WTC11 (cell line): Measurements from ENCODE around the gene SPATA13. TPM values are rescaled to one million over a fixed set of nuclear protein-coding genes. Genes with fewer than 3 reads are reported as not detected.

Experiments
- ATAC-seq: fragments of 200-7000 bp; cut with Tn5 transposase; 2 replicates; pipeline ENCODE4 v1.10.0; 2021; ENCODE audit warnings: mild to moderate bottlenecking, moderate library complexity
- CTCF ChIA-PET: fragments of 300-600 bp; sonication (Branson Sonifier 250); formaldehyde crosslinking; loops from one replicate; lab custom pipeline; 2021; ENCODE audit warnings: antibody characterized with exemption; lab: Charles Lee
- POLR2A ChIA-PET: fragments of 350-600 bp; sonication (Branson Sonifier 250); formaldehyde crosslinking; loops from one replicate; lab custom pipeline; 2021; ENCODE audit warnings: antibody characterized with exemption; lab: Charles Lee
- DNase-seq: peaks from one replicate; pipeline ENCODE4 v3.0.0; 2021; ENCODE audit warnings: low spot score
- H3K27ac Mint-ChIP-seq: 2 replicates; pipeline ENCODE4 v1.8.0; 2021; ENCODE audit warnings: mixed read lengths
- H3K27me3 Mint-ChIP-seq: 2 replicates; pipeline ENCODE4 v1.8.0; 2021; ENCODE audit warnings: low read depth, mild to moderate bottlenecking, moderate library complexity, mixed read lengths
- H3K36me3 Mint-ChIP-seq: 2 replicates; pipeline ENCODE4 v1.8.0; 2021; ENCODE audit warnings: mixed read lengths
- H3K4me1 Mint-ChIP-seq: 2 replicates; pipeline ENCODE4 v1.8.0; 2022; ENCODE audit warnings: mixed read lengths
- H3K4me3 Mint-ChIP-seq: 2 replicates; pipeline ENCODE4 v1.8.0; 2021; ENCODE audit warnings: mild to moderate bottlenecking, moderate library complexity, mixed read lengths
- H3K9me3 Mint-ChIP-seq: 2 replicates; pipeline ENCODE4 v1.8.0; 2021; ENCODE audit warnings: mixed read lengths
- CREM ChIP-seq: sonication (generic); formaldehyde crosslinking; IDR thresholded peaks from 2 replicates; pipeline ENCODE4 v1.8.1; 2022; ENCODE audit warnings: mild to moderate bottlenecking, missing genetic modification reagents, moderate library complexity
- IRF2 ChIP-seq: sonication (generic); formaldehyde crosslinking; IDR thresholded peaks from 2 replicates; pipeline ENCODE4 v1.8.0; 2022; ENCODE audit warnings: low read depth, missing genetic modification reagents, borderline replicate concordance
- JAZF1 ChIP-seq: fragments of 250-450 bp; sonication (Bioruptor Pico); IDR thresholded peaks from 2 replicates; pipeline ENCODE4 v1.9.0; 2021; ENCODE audit warnings: moderate library complexity, mild to moderate bottlenecking, inconsistent platforms
- MYBL2 ChIP-seq: sonication (generic); formaldehyde crosslinking; IDR thresholded peaks from 2 replicates; pipeline ENCODE4 v1.8.1; 2023; ENCODE audit warnings: mild to moderate bottlenecking, moderate library complexity, missing genetic modification reagents
- NFE2L1 ChIP-seq: sonication (generic); formaldehyde crosslinking; IDR thresholded peaks from 2 replicates; pipeline ENCODE4 v1.8.1; 2023; ENCODE audit warnings: missing genetic modification reagents
- SMAD4 ChIP-seq: sonication (generic); formaldehyde crosslinking; IDR thresholded peaks from 2 replicates; pipeline ENCODE4 v1.8.0; 2022; ENCODE audit warnings: mild to moderate bottlenecking, missing genetic modification reagents
- SOX15 ChIP-seq: fragments of 250-450 bp; sonication (Bioruptor Pico); IDR thresholded peaks from 2 replicates; pipeline ENCODE4 v1.9.0; 2021; ENCODE audit warnings: mild to moderate bottlenecking
- ZNF671 ChIP-seq: fragments of 250-450 bp; sonication (Bioruptor Pico); IDR thresholded peaks from 2 replicates; pipeline ENCODE4 v1.8.0; 2021; ENCODE audit warnings: mild to moderate bottlenecking
- total RNA-seq: library from RNA; stranded (reverse); gene quantifications from 3 replicates; pipeline ENCODE4 v1.2.3, GENCODE V29; 2021
- TF ChIP-seq, protein P1 (sequence below): sonication (generic); formaldehyde crosslinking; IDR thresholded peaks from 2 replicates; pipeline ENCODE4 v1.8.1; 2022; ENCODE audit warnings: mild to moderate bottlenecking, moderate library complexity, missing genetic modification reagents
- TF ChIP-seq, protein P2 (sequence below): fragments of 200-600 bp; IDR thresholded peaks from 2 replicates; pipeline ENCODE4 v1.8.0; 2022; ENCODE audit warnings: antibody characterized with exemption
- TF ChIP-seq, protein P3 (sequence below): sonication (generic); formaldehyde crosslinking; IDR thresholded peaks from 2 replicates; pipeline ENCODE4 v1.8.1; 2023; ENCODE audit warnings: mild to moderate bottlenecking, missing genetic modification reagents, moderate library complexity
- TF ChIP-seq, protein P4 (sequence below): sonication (generic); formaldehyde crosslinking; IDR thresholded peaks from 2 replicates; pipeline ENCODE4 v1.8.0; 2023; ENCODE audit warnings: missing genetic modification reagents, mild to moderate bottlenecking, borderline replicate concordance
- TF ChIP-seq, protein P5 (sequence below): sonication (generic); formaldehyde crosslinking; IDR thresholded peaks from 2 replicates; pipeline ENCODE4 v1.8.1; 2022; ENCODE audit warnings: mild to moderate bottlenecking, missing genetic modification reagents, moderate library complexity, borderline replicate concordance
- TF ChIP-seq, protein P6 (sequence below): sonication (generic); formaldehyde crosslinking; IDR thresholded peaks from 2 replicates; pipeline ENCODE4 v1.8.0; 2022; ENCODE audit warnings: mild to moderate bottlenecking, missing genetic modification reagents
- TF ChIP-seq, protein P7 (sequence below): sonication (generic); formaldehyde crosslinking; conservative IDR thresholded peaks from 2 replicates; pipeline ENCODE4 v1.8.1; 2023; ENCODE audit warnings: mild to moderate bottlenecking, low read depth, missing genetic modification reagents, moderate library complexity
- TF ChIP-seq, protein P8 (sequence below): fragments of 250-450 bp; sonication (Bioruptor Pico); IDR thresholded peaks from 2 replicates; pipeline ENCODE4 v1.9.0; 2021; ENCODE audit warnings: mild to moderate bottlenecking

Gene SPATA13
- total RNA-seq, 1 experiment from 2014 or later: 29.0 TPM

DNA sequence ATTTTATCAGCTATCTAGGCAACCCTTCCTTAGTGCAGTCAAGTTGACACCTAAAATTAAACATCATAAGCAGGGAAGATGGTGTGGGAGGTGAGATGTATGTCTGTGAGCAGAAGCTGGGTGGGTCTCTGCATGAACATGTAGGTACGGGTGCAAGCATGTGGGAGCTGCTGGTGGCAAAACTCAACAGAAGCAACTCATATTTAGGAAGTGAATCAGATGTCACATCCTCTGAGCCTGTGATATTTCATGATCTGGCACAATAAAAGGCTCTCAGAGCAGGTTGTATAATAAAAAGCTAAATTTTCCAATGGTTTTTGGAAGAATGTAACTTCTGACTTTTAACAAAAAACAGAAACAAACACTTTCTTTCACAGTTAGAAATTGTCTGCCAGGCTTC, 193.2 kb downstream of the SPATA13 start:
- ATAC-seq: no peak
- Mint-ChIP-seq H3K27ac (no peak overlapping the region), H3K27me3 (no peaks in the 10 kb centered on the region), H3K9me3 (no peaks in the 10 kb centered on the region), H3K4me3 (no peak overlapping the region), H3K4me1 (no peaks in the 10 kb centered on the region), H3K36me3 (no peaks in the 10 kb centered on the region)
- no peak for DNase-seq
- no peak for TF ChIP-seq CREM
- TF ChIP-seq, protein P1, sequence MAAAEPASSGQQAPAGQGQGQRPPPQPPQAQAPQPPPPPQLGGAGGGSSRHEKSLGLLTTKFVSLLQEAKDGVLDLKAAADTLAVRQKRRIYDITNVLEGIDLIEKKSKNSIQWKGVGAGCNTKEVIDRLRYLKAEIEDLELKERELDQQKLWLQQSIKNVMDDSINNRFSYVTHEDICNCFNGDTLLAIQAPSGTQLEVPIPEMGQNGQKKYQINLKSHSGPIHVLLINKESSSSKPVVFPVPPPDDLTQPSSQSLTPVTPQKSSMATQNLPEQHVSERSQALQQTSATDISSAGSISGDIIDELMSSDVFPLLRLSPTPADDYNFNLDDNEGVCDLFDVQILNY (CRISPR knock-in tag): no peak
- TF ChIP-seq, protein P2, sequence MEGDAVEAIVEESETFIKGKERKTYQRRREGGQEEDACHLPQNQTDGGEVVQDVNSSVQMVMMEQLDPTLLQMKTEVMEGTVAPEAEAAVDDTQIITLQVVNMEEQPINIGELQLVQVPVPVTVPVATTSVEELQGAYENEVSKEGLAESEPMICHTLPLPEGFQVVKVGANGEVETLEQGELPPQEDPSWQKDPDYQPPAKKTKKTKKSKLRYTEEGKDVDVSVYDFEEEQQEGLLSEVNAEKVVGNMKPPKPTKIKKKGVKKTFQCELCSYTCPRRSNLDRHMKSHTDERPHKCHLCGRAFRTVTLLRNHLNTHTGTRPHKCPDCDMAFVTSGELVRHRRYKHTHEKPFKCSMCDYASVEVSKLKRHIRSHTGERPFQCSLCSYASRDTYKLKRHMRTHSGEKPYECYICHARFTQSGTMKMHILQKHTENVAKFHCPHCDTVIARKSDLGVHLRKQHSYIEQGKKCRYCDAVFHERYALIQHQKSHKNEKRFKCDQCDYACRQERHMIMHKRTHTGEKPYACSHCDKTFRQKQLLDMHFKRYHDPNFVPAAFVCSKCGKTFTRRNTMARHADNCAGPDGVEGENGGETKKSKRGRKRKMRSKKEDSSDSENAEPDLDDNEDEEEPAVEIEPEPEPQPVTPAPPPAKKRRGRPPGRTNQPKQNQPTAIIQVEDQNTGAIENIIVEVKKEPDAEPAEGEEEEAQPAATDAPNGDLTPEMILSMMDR: no peak
- ChIA-PET CTCF (no interaction called here), POLR2A (no interaction called here)

DNA sequence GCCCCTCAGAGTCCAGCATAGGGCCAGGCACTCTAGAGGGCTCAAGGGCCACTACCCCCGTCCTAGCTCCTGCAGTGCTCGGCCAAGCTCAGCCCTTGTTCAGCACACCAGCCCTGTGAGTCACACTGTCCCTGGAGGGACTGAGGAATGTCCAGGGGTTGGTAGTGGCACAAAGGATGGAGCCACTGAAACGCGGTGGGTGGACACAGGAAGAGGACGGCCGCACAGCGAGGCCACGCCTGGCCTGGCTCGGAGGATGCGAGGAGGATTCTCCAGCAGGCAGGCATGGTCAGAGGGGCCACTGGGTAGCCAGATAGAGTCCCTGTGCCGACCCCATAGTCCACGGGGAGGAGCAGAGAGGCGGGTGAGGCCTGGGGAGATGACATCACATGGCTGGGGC, 194.6 kb downstream of the SPATA13 start:
- ATAC-seq (no peak), DNase-seq (no peak)
- no peaks in the 10 kb centered on the region for H3K9me3 Mint-ChIP-seq
- H3K4me3 Mint-ChIP-seq: no peak overlapping the region
- no peaks in the 10 kb centered on the region for H3K27me3 Mint-ChIP-seq
- ChIA-PET CTCF (no interaction called here), POLR2A (no interaction called here)
- no peaks in the 10 kb centered on the region for H3K4me1 Mint-ChIP-seq
- no peak overlapping the region for H3K27ac Mint-ChIP-seq
- TF ChIP-seq SOX15: no peak
- TF ChIP-seq NFE2L1 (CRISPR knock-in tag): no peak
- no peak for TF ChIP-seq IRF2
- TF ChIP-seq, protein P3, sequence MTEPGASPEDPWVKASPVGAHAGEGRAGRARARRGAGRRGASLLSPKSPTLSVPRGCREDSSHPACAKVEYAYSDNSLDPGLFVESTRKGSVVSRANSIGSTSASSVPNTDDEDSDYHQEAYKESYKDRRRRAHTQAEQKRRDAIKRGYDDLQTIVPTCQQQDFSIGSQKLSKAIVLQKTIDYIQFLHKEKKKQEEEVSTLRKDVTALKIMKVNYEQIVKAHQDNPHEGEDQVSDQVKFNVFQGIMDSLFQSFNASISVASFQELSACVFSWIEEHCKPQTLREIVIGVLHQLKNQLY (CRISPR knock-in tag): no peak
- TF ChIP-seq, protein P4, sequence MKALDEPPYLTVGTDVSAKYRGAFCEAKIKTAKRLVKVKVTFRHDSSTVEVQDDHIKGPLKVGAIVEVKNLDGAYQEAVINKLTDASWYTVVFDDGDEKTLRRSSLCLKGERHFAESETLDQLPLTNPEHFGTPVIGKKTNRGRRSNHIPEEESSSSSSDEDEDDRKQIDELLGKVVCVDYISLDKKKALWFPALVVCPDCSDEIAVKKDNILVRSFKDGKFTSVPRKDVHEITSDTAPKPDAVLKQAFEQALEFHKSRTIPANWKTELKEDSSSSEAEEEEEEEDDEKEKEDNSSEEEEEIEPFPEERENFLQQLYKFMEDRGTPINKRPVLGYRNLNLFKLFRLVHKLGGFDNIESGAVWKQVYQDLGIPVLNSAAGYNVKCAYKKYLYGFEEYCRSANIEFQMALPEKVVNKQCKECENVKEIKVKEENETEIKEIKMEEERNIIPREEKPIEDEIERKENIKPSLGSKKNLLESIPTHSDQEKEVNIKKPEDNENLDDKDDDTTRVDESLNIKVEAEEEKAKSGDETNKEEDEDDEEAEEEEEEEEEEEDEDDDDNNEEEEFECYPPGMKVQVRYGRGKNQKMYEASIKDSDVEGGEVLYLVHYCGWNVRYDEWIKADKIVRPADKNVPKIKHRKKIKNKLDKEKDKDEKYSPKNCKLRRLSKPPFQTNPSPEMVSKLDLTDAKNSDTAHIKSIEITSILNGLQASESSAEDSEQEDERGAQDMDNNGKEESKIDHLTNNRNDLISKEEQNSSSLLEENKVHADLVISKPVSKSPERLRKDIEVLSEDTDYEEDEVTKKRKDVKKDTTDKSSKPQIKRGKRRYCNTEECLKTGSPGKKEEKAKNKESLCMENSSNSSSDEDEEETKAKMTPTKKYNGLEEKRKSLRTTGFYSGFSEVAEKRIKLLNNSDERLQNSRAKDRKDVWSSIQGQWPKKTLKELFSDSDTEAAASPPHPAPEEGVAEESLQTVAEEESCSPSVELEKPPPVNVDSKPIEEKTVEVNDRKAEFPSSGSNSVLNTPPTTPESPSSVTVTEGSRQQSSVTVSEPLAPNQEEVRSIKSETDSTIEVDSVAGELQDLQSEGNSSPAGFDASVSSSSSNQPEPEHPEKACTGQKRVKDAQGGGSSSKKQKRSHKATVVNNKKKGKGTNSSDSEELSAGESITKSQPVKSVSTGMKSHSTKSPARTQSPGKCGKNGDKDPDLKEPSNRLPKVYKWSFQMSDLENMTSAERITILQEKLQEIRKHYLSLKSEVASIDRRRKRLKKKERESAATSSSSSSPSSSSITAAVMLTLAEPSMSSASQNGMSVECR (CRISPR knock-in tag): no peak
- H3K36me3 Mint-ChIP-seq: no peaks in the 10 kb centered on the region

DNA sequence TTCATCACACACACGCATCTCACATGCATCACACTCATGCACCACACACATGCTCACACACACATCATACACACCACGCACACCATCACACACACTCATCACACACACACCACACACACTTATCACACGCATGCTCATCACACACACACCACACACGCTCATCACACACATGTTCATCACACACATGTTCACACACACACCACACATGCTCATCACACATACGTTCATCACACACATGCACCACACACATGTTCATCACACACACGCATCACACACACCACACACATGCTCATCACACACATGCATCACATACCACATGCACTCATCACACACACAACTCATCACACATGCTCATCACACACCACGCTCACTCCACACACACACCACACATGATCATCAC, 195.8 kb downstream of the SPATA13 start:
- Mint-ChIP-seq H3K27me3 (no peaks in the 10 kb centered on the region), H3K4me1 (no peaks in the 10 kb centered on the region), H3K4me3 (no peak overlapping the region), H3K36me3 (no peaks in the 10 kb centered on the region), H3K27ac (no peak overlapping the region), H3K9me3 (no peaks in the 10 kb centered on the region)
- ATAC-seq (no peak), DNase-seq (no peak)
- POLR2A ChIA-PET: no interaction called here
- CTCF ChIA-PET: no interaction called here
- TF ChIP-seq, protein P5, sequence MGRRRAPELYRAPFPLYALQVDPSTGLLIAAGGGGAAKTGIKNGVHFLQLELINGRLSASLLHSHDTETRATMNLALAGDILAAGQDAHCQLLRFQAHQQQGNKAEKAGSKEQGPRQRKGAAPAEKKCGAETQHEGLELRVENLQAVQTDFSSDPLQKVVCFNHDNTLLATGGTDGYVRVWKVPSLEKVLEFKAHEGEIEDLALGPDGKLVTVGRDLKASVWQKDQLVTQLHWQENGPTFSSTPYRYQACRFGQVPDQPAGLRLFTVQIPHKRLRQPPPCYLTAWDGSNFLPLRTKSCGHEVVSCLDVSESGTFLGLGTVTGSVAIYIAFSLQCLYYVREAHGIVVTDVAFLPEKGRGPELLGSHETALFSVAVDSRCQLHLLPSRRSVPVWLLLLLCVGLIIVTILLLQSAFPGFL (CRISPR knock-in tag): no peak
- TF ChIP-seq, protein P6, sequence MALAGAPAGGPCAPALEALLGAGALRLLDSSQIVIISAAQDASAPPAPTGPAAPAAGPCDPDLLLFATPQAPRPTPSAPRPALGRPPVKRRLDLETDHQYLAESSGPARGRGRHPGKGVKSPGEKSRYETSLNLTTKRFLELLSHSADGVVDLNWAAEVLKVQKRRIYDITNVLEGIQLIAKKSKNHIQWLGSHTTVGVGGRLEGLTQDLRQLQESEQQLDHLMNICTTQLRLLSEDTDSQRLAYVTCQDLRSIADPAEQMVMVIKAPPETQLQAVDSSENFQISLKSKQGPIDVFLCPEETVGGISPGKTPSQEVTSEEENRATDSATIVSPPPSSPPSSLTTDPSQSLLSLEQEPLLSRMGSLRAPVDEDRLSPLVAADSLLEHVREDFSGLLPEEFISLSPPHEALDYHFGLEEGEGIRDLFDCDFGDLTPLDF (CRISPR knock-in tag): no peak
- TF ChIP-seq ZNF671 (CRISPR knock-in tag): no peak
- no peak for TF ChIP-seq JAZF1 (CRISPR knock-in tag)
- TF ChIP-seq MYBL2: no peak
- no peak for TF ChIP-seq SMAD4
- TF ChIP-seq, protein P7, sequence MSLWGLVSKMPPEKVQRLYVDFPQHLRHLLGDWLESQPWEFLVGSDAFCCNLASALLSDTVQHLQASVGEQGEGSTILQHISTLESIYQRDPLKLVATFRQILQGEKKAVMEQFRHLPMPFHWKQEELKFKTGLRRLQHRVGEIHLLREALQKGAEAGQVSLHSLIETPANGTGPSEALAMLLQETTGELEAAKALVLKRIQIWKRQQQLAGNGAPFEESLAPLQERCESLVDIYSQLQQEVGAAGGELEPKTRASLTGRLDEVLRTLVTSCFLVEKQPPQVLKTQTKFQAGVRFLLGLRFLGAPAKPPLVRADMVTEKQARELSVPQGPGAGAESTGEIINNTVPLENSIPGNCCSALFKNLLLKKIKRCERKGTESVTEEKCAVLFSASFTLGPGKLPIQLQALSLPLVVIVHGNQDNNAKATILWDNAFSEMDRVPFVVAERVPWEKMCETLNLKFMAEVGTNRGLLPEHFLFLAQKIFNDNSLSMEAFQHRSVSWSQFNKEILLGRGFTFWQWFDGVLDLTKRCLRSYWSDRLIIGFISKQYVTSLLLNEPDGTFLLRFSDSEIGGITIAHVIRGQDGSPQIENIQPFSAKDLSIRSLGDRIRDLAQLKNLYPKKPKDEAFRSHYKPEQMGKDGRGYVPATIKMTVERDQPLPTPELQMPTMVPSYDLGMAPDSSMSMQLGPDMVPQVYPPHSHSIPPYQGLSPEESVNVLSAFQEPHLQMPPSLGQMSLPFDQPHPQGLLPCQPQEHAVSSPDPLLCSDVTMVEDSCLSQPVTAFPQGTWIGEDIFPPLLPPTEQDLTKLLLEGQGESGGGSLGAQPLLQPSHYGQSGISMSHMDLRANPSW (CRISPR knock-in tag): no peak
- TF ChIP-seq, protein P8, sequence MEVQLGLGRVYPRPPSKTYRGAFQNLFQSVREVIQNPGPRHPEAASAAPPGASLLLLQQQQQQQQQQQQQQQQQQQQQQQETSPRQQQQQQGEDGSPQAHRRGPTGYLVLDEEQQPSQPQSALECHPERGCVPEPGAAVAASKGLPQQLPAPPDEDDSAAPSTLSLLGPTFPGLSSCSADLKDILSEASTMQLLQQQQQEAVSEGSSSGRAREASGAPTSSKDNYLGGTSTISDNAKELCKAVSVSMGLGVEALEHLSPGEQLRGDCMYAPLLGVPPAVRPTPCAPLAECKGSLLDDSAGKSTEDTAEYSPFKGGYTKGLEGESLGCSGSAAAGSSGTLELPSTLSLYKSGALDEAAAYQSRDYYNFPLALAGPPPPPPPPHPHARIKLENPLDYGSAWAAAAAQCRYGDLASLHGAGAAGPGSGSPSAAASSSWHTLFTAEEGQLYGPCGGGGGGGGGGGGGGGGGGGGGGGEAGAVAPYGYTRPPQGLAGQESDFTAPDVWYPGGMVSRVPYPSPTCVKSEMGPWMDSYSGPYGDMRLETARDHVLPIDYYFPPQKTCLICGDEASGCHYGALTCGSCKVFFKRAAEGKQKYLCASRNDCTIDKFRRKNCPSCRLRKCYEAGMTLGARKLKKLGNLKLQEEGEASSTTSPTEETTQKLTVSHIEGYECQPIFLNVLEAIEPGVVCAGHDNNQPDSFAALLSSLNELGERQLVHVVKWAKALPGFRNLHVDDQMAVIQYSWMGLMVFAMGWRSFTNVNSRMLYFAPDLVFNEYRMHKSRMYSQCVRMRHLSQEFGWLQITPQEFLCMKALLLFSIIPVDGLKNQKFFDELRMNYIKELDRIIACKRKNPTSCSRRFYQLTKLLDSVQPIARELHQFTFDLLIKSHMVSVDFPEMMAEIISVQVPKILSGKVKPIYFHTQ (CRISPR knock-in tag): no peak
